Fibroblast of the aortic adventitia (primary cell): ENCODE results near the gene ARRDC5. TPM values are rescaled to one million over a fixed set of nuclear protein-coding genes. Genes with fewer than 3 reads are reported as not detected.

Experiments used
- DNase-seq: peaks from one replicate; pipeline ENCODE4 v3.0.0-alpha.2; 2010; ENCODE audit warnings: low read depth
- H3K4me3 ChIP-seq: 2 replicates; pipeline ENCODE4 v1.5.1; 2011; ENCODE audit warnings: low read depth, mild to moderate bottlenecking, control low read depth, low read length, moderate library complexity
- total RNA-seq: library from RNA; depleted of rRNA; stranded (reverse); fragments of >200 nt; gene quantifications from 2 replicates; pipeline ENCODE4 v1.2.3, GENCODE V29; 2012; ENCODE audit warnings: low replicate concordance
- TF ChIP-seq, protein P1 (sequence below): IDR thresholded peaks from 2 replicates; pipeline ENCODE4 v1.5.1; 2011; ENCODE audit warnings: mild to moderate bottlenecking, low read length, control low read depth, inconsistent platforms; ENCODE audit not compliant: insufficient read depth

Gene ARRDC5
- total RNA-seq, 1 donor = not detected

DNA sequence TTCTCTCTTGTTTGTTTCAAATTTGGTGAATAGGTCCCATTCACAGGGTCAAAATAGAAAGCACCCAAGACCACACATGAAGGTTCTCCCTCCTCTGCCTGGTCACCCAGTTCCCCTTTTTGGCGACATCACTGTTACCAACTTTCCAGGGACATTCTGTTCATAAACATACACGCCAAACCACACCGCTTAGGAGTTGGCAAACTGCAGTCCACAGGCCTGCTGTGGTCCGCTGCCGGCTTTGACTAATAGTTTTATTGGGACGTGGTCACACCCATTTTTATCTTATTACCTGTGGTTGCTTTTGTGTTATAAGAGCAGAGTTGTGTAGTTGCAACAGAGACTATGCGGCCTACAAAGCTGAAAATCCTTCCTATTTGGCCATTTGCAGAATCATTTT lies 30.8 kb upstream of the ARRDC5 start:
- TF ChIP-seq, protein P1, sequence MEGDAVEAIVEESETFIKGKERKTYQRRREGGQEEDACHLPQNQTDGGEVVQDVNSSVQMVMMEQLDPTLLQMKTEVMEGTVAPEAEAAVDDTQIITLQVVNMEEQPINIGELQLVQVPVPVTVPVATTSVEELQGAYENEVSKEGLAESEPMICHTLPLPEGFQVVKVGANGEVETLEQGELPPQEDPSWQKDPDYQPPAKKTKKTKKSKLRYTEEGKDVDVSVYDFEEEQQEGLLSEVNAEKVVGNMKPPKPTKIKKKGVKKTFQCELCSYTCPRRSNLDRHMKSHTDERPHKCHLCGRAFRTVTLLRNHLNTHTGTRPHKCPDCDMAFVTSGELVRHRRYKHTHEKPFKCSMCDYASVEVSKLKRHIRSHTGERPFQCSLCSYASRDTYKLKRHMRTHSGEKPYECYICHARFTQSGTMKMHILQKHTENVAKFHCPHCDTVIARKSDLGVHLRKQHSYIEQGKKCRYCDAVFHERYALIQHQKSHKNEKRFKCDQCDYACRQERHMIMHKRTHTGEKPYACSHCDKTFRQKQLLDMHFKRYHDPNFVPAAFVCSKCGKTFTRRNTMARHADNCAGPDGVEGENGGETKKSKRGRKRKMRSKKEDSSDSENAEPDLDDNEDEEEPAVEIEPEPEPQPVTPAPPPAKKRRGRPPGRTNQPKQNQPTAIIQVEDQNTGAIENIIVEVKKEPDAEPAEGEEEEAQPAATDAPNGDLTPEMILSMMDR = no peak
- H3K4me3 ChIP-seq = no peak overlapping the region
- peak; percentile 38 for DNase-seq

DNA sequence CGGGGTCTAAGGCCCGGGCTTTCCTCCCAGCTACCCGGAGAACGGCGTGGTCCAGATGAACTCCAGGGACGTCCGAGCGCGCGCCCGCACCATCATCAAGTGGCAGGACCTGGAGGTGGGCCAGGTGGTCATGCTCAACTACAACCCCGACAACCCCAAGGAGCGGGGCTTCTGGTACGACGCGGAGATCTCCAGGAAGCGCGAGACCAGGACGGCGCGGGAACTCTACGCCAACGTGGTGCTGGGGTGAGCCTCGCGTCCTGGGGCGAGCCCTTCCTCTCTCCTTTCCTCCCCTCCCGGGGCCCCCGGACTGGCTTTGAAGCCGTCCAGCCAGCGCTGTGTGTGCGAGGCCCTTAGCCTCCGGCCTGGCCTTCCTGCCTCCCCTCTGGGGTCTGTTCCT lies 30.0 kb upstream of the ARRDC5 start:
- TF ChIP-seq, protein P1 = no peak
- no peak overlapping the region for H3K4me3 ChIP-seq
- no peak for DNase-seq

DNA sequence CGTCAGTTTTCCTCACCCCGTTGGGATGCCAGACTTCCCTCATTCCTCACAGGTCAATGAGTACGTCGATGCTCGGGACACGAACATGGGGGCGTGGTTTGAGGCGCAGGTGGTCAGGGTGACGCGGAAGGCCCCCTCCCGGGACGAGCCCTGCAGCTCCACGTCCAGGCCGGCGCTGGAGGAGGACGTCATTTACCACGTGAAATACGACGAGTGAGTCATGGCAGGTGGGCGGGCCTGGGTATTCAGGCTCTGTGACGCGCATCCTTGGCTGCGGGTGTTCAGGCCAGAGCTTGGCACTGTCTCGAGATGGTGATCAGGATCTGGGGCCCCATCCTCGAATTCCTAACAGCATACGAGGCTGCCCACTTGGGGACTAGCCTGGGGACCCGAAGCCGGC lies 28.0 kb upstream of the ARRDC5 start:
- no peak overlapping the region for H3K4me3 ChIP-seq
- TF ChIP-seq, protein P1 = no peak
- DNase-seq = no peak

DNA sequence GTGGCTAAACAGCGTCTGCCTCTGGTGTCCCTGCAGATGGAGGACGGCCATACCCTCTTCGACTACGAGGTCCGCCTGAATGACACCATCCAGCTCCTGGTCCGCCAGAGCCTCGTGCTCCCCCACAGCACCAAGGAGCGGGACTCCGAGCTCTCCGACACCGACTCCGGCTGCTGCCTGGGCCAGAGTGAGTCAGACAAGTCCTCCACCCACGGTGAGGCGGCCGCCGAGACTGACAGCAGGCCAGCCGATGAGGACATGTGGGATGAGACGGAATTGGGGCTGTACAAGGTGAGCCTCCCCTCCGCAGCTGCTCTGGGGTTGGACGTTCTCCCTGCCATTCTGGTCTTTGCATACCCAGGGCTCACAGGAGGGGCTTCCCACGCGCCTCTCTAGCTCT lies 26.5 kb upstream of the ARRDC5 start:
- DNase-seq = no peak
- TF ChIP-seq, protein P1 = no peak
- no peak overlapping the region for H3K4me3 ChIP-seq

DNA sequence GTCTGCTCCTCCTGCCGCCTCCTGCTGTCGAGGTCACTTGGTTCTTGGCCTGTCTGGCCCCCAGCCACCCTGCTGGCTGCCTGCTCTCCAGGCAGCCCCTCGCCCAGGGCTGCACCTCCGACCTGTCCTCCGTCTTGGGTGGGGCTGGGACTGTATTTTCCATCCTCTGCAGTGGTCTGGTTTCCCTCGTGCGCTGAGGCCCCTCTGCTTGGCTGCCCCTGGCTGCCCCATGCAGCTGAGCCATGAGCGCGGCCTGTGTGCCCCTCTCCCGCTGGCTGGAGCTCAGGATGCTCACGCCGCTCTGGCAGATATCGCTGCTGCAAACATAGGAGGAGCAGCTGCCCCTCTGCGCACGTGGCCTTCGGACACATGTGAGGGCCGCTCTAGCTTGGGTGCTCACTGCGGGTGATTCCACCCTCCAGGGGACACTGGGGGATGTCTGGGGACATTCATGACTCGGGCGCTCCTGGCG lies 20.6 kb upstream of the ARRDC5 start:
- TF ChIP-seq, protein P1 = no peak
- no peak for DNase-seq
- no peak overlapping the region for H3K4me3 ChIP-seq

DNA sequence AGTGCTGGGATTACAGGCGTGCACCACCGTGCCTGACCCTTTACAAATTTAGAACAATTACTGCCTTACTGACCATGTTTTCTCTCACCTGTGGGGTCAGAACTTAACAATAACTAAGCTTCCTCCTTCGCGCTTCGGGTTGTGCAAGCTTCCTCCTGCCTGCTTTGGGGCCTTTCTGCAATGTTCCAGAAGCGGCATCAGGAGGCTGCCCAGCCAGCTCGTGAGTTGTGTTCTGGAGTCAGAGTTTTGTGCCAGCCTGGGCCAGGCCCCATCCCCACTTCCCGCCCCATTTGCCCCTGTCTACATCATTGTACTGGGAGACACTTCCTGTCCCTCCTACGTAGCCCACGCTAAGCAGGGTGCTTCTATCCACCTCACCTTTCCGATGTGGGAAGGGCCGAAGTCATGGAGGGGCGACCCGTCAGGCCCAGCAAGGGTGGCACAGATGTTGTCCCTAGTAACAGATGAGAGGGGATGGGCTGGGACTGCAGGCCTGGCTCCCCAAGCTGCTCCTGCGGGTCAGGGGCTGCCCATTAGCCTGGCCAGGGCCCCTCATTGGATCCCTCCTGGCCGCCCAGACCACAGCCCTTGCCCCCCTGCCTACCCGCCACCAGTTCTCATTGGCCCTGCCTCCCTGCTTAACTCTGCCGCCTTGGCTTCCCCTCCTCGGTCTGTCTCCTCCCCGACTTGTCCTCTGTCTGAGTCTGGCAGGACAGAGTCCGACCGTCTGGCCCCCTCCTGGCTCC lies 20.0 kb upstream of the ARRDC5 start:
- TF ChIP-seq, protein P1 = no peak
- no peak for DNase-seq
- H3K4me3 ChIP-seq = no peak overlapping the region
